Measurements from ENCODE around the gene PRAF2.

Gene PRAF2

GRCh38 chrX:49073601-49074575 is at the start of gene PRAF2:
Gene PRAF2, minus strand, starts transcription at chrX:49074002. Its CDS starts 15 bp downstream, at chrX:49073987.
- no peak for TF ChIP-seq CTCF (IDR thresholded peaks at IDR 0.05)

GRCh38 chrX:49122499-49122898 is 48.7 kb upstream of the PRAF2 start:
- no peak for TF ChIP-seq CTCF (IDR thresholded peaks at IDR 0.05)

- no peak for TF ChIP-seq CTCF (IDR thresholded peaks at IDR 0.05)
Observed at GRCh38 chrX:49120091-49120490, 46.3 kb upstream of the PRAF2 start.

GRCh38 chrX:49117581-49117980 is 43.8 kb upstream of the PRAF2 start:
- TF ChIP-seq CTCF (IDR thresholded peaks at IDR 0.05): no peak

GRCh38 chrX:49116716-49117115 is 42.9 kb upstream of the PRAF2 start:
- TF ChIP-seq CTCF (IDR thresholded peaks at IDR 0.05): no peak

- TF ChIP-seq CTCF (IDR thresholded peaks at IDR 0.05): no peak
Observed at GRCh38 chrX:49116076-49116475, 42.3 kb upstream of the PRAF2 start.

- no peak for TF ChIP-seq CTCF (IDR thresholded peaks at IDR 0.05)
Observed at GRCh38 chrX:49111791-49112190, 38.0 kb upstream of the PRAF2 start.

Measured in LNCAP (cell line).